ENCODE results near the gene CELA1. TPM values are rescaled to one million over a fixed set of nuclear protein-coding genes. Genes with fewer than 3 reads are reported as not detected.

The CELA1 gene
- total RNA-seq, 1 donor from 2014 or later: not detected

DNA sequence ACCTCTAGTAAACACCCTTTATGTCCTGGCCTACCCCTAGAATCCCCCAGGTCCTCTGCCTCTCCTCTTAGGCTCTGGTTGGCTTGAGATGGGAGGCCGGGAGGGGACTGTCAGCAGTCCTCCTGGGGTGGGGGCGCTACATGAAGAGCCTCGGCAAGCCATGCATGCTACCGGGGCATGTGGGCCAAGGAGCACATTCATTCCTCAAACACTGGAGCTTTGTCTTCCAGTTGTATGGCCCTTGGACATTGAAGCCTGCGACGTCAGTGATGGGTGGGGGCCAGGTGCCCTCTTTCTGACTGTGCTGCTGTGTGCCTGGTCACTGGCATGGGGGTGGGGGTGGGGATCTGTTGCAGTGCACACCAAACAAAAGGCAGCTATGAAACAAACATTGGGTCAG, 15.8 kb upstream of the CELA1 start:
- no peak for DNase-seq (ENCODE audit: extremely low spot score, unreplicated experiment)
- Mint-ChIP-seq H3K36me3 (ENCODE audit: unreplicated experiment) (no peaks in the 10 kb centered on the region), H3K27me3 (ENCODE audit: unreplicated experiment) (no peaks in the 10 kb centered on the region), H3K27ac (ENCODE audit: unreplicated experiment) (no peak overlapping the region), H3K4me3 (ENCODE audit: unreplicated experiment) (no peak overlapping the region), H3K4me1 (ENCODE audit: unreplicated experiment) (peaks cover 2% of the 10 kb centered on the region), H3K9me3 (ENCODE audit: unreplicated experiment) (no peaks in the 10 kb centered on the region)
- no peak for TF ChIP-seq CTCF (IDR thresholded peaks at IDR 0.05)

- H3K9me3 Mint-ChIP-seq (ENCODE audit: unreplicated experiment): no peaks in the 10 kb centered on the region
- H3K4me1 Mint-ChIP-seq (ENCODE audit: unreplicated experiment): peaks cover 2% of the 10 kb centered on the region
- H3K4me3 Mint-ChIP-seq (ENCODE audit: unreplicated experiment): no peak overlapping the region
- no peak for TF ChIP-seq CTCF (IDR thresholded peaks at IDR 0.05)
- no peak for DNase-seq (ENCODE audit: extremely low spot score, unreplicated experiment)
- H3K27me3 Mint-ChIP-seq (ENCODE audit: unreplicated experiment): no peaks in the 10 kb centered on the region
- no peaks in the 10 kb centered on the region for H3K36me3 Mint-ChIP-seq (ENCODE audit: unreplicated experiment)
- H3K27ac Mint-ChIP-seq (ENCODE audit: unreplicated experiment): no peak overlapping the region
Observed at GRCh38 chr12:51361161-51362016, 14.9 kb upstream of the CELA1 start.

DNA sequence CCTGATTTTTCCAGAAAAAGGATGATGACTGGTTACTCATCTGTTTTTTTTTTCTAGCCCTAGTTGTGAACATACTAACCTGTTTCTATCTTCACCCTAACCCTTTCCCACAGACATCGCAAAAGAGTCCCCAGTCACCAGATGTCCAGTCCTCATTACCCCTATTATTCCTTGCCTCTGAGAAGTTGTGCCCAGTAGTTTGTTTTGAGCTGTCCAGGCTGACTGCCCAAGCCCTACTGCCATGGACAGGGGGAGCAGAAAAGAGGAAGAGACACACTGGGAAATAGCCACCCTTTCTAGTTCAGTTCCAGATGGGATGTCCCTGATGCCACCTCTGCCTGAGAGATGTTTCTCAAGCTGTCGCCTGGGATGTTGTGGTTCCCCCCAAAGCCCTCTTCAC, 13.8 kb upstream of the CELA1 start:
- DNase-seq (ENCODE audit: extremely low spot score, unreplicated experiment): no peak
- H3K27ac Mint-ChIP-seq (ENCODE audit: unreplicated experiment): no peak overlapping the region
- no peaks in the 10 kb centered on the region for H3K27me3 Mint-ChIP-seq (ENCODE audit: unreplicated experiment)
- H3K4me1 Mint-ChIP-seq (ENCODE audit: unreplicated experiment): peaks cover 2% of the 10 kb centered on the region
- no peaks in the 10 kb centered on the region for H3K36me3 Mint-ChIP-seq (ENCODE audit: unreplicated experiment)
- no peak for TF ChIP-seq CTCF (IDR thresholded peaks at IDR 0.05)
- no peaks in the 10 kb centered on the region for H3K9me3 Mint-ChIP-seq (ENCODE audit: unreplicated experiment)
- no peak overlapping the region for H3K4me3 Mint-ChIP-seq (ENCODE audit: unreplicated experiment)

DNA sequence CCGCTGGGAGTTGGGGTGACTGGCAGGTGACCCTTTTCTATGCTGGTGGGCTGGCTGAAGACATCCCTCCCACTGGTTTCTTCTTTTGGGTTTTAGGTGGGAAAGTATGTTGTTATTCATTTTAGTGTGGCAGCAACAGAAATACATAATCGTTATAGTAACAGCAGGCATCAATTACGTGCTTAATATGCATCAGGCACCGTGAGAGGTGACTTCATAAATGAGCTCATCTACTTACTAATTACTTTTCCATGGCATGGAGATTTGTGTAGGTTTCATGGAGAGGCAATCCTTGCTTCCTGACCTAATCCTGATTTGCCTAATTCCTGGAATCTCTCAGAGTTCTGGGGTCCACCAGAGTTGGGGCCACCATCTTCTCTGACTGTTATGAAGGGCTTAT, 13.4 kb upstream of the CELA1 start:
- DNase-seq (ENCODE audit: extremely low spot score, unreplicated experiment): no peak
- Mint-ChIP-seq H3K9me3 (ENCODE audit: unreplicated experiment) (no peaks in the 10 kb centered on the region), H3K4me3 (ENCODE audit: unreplicated experiment) (no peak overlapping the region), H3K27ac (ENCODE audit: unreplicated experiment) (no peak overlapping the region), H3K27me3 (ENCODE audit: unreplicated experiment) (no peaks in the 10 kb centered on the region), H3K4me1 (ENCODE audit: unreplicated experiment) (peaks cover 2% of the 10 kb centered on the region), H3K36me3 (ENCODE audit: unreplicated experiment) (no peaks in the 10 kb centered on the region)
- no peak for TF ChIP-seq CTCF (IDR thresholded peaks at IDR 0.05)

GRCh38 chr12:51358496-51358895, 12.0 kb upstream of the CELA1 start:
- no peaks in the 10 kb centered on the region for H3K9me3 Mint-ChIP-seq (ENCODE audit: unreplicated experiment)
- H3K4me3 Mint-ChIP-seq (ENCODE audit: unreplicated experiment): no peak overlapping the region
- no peak for DNase-seq (ENCODE audit: extremely low spot score, unreplicated experiment)
- no peak for TF ChIP-seq CTCF (IDR thresholded peaks at IDR 0.05)
- no peaks in the 10 kb centered on the region for H3K27me3 Mint-ChIP-seq (ENCODE audit: unreplicated experiment)
- peaks cover 2% of the 10 kb centered on the region for H3K4me1 Mint-ChIP-seq (ENCODE audit: unreplicated experiment)
- H3K27ac Mint-ChIP-seq (ENCODE audit: unreplicated experiment): no peak overlapping the region
- no peaks in the 10 kb centered on the region for H3K36me3 Mint-ChIP-seq (ENCODE audit: unreplicated experiment)
